Measurements from ENCODE around the gene EGF. TPM values are rescaled to one million over a fixed set of nuclear protein-coding genes. Genes with fewer than 3 reads are reported as not detected.
"Not testable (repeated sequence)": the region's sequence is repeated elsewhere in the genome, so short reads cannot be mapped to it uniquely, and the experiment has no call there.

Gene EGF
- total RNA-seq, 2 donors from 2014 or later = 8.3 to 12.4 TPM

- no peak for DNase-seq
- intact Hi-C loops (cut with DNase I) = no loop called here
- ATAC-seq = no peak
Observed at GRCh38 chr4:109910256-109910655, 2.4 kb upstream of the EGF start.

- DNase-seq (no peak), ATAC-seq (no peak)
- intact Hi-C loops (cut with DNase I) = no loop called here
Observed at GRCh38 chr4:109913596-109914241, 1.0 kb downstream of the EGF start.

- intact Hi-C loops (cut with DNase I) = no loop called here
- ATAC-seq (no peak), DNase-seq (no peak)
Observed at GRCh38 chr4:109914322-109914721, 1.6 kb downstream of the EGF start.

- intact Hi-C loops (cut with DNase I) = no loop called here
- no peak for DNase-seq
- no peak for ATAC-seq
Observed at GRCh38 chr4:109915385-109916026, 2.8 kb downstream of the EGF start.

- DNase-seq = no peak
- intact Hi-C loops (cut with DNase I) = no loop called here
- no peak for ATAC-seq
Observed at GRCh38 chr4:109916027-109916409, 3.3 kb downstream of the EGF start.

- intact Hi-C loops (cut with DNase I) = no loop called here
- ATAC-seq = peak in 1 of 2 donors; percentile 58
- no peak for DNase-seq
Observed at GRCh38 chr4:109921384-109921808, 8.7 kb downstream of the EGF start.

GRCh38 chr4:109925396-109925795, 12.7 kb downstream of the EGF start:
- intact Hi-C loops (cut with DNase I) = no loop called here
- no peak for DNase-seq
- no peak for ATAC-seq

- DNase-seq = no peak
- no peak for ATAC-seq
- intact Hi-C loops (cut with DNase I) = no loop called here
Observed at GRCh38 chr4:109928327-109929045, 15.8 kb downstream of the EGF start.

GRCh38 chr4:109930464-109930863, 17.8 kb downstream of the EGF start:
- DNase-seq (no peak), ATAC-seq (no peak)
- intact Hi-C loops (cut with DNase I) = no loop called here

GRCh38 chr4:109930872-109931271, 18.2 kb downstream of the EGF start:
- DNase-seq (no peak), ATAC-seq (no peak)
- intact Hi-C loops (cut with DNase I) = no loop called here

GRCh38 chr4:109931318-109931717, 18.6 kb downstream of the EGF start:
- intact Hi-C loops (cut with DNase I) = no loop called here
- DNase-seq = no peak
- ATAC-seq = no peak

- ATAC-seq; DNase-seq; intact Hi-C loops (cut with DNase I): not testable (repeated sequence)
Observed at GRCh38 chr4:109937352-109937751, 24.7 kb downstream of the EGF start.

- DNase-seq (no peak), ATAC-seq (no peak)
- intact Hi-C loops (cut with DNase I) = no loop called here
Observed at GRCh38 chr4:109939190-109939589, 26.5 kb downstream of the EGF start.

- ATAC-seq = no peak
- DNase-seq = no peak
- intact Hi-C loops (cut with DNase I) = no loop called here
Observed at GRCh38 chr4:109942292-109942926, 29.7 kb downstream of the EGF start.

GRCh38 chr4:109943745-109944144, 31.1 kb downstream of the EGF start:
- intact Hi-C loops (cut with DNase I) = no loop called here
- no peak for DNase-seq
- no peak for ATAC-seq

- ATAC-seq (no peak), DNase-seq (no peak)
- intact Hi-C loops (cut with DNase I) = no loop called here
Observed at GRCh38 chr4:109944591-109944990, 31.9 kb downstream of the EGF start.

GRCh38 chr4:109945056-109945455, 32.4 kb downstream of the EGF start:
- intact Hi-C loops (cut with DNase I) = no loop called here
- ATAC-seq = no peak
- no peak for DNase-seq

- no peak for ATAC-seq
- intact Hi-C loops (cut with DNase I) = no loop called here
Observed at GRCh38 chr4:109946120-109946519, 33.4 kb downstream of the EGF start.

GRCh38 chr4:109947457-109947856, 34.8 kb downstream of the EGF start:
- intact Hi-C loops (cut with DNase I) = no loop called here
- no peak for DNase-seq
- no peak for ATAC-seq

More at GRCh38 chr4:109946120-109946519, 33.4 kb downstream of the EGF start:
- no peak for DNase-seq

- ATAC-seq = no peak
- intact Hi-C loops (cut with DNase I) = no loop called here
- DNase-seq = no peak
Observed at GRCh38 chr4:109947918-109948317, 35.2 kb downstream of the EGF start.

Measured in left cardiac atrium (tissue), 4 donors.